ENCODE measurements around the gene NEGR1.

DNA sequence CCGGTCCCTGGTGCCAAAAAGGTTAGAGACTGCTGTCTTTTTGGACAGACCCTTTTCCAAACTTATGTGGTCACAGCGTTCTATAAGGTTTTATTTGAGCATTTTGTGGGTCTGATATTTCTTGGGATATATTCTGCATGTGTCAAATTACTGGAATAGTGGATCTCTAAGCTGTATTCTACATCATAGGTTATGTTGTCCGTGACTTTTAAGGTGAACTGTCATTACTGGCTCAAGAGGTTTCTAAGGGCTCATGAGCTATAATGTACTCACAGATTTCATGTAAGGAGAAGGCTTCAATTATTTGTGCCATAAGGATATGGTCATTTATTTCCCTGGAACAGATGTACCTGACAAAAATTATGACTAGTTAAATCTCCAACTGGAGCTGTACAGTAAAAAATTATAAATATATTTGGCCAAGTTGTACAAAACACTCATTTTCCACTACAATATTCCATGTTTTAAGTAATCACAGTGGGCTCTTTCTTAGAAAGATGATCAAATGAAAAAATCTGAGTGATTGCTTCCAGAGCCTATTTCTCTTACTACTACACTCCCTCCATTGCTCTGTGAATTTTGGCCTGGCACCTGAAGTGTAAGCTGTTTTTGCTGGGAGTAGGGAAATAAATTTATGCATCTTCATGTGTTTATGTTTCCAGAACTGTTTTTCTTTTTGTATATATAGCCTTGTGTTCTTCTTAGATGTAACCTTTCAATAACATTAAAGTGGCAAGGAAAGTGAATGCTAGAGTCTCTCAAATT, 663.4 kb downstream of the NEGR1 start:
- no peak for TF ChIP-seq POLR2A (IDR thresholded peaks at IDR 0.05)
- TF ChIP-seq, protein P1, sequence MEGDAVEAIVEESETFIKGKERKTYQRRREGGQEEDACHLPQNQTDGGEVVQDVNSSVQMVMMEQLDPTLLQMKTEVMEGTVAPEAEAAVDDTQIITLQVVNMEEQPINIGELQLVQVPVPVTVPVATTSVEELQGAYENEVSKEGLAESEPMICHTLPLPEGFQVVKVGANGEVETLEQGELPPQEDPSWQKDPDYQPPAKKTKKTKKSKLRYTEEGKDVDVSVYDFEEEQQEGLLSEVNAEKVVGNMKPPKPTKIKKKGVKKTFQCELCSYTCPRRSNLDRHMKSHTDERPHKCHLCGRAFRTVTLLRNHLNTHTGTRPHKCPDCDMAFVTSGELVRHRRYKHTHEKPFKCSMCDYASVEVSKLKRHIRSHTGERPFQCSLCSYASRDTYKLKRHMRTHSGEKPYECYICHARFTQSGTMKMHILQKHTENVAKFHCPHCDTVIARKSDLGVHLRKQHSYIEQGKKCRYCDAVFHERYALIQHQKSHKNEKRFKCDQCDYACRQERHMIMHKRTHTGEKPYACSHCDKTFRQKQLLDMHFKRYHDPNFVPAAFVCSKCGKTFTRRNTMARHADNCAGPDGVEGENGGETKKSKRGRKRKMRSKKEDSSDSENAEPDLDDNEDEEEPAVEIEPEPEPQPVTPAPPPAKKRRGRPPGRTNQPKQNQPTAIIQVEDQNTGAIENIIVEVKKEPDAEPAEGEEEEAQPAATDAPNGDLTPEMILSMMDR (IDR thresholded peaks at IDR 0.05) = no peak

Data from heart left ventricle (tissue), 13 donors.